HepG2 (cell line): ENCODE data around the gene SNAI3. TPM values are rescaled to one million over a fixed set of nuclear protein-coding genes. Genes with fewer than 3 reads are reported as not detected.

Experiments
- AGO2 ChIP-seq: fragments of 200-400 bp; formaldehyde crosslinking; optimal IDR thresholded peaks from 2 replicates; pipeline ENCODE3; 2017; ENCODE audit warnings: mild to moderate bottlenecking, low read depth, low read length, moderate library complexity
- AKAP8 ChIP-seq: sonication (generic); formaldehyde crosslinking; IDR thresholded peaks from 2 replicates; pipeline ENCODE4 v1.5.1; 2020; ENCODE audit warnings: mild to moderate bottlenecking, missing genetic modification reagents
- ARID4A ChIP-seq: sonication (generic); formaldehyde crosslinking; IDR thresholded peaks from 2 replicates; pipeline ENCODE4 v1.5.0; 2020; ENCODE audit warnings: mild to moderate bottlenecking, missing genetic modification reagents, borderline replicate concordance
- CCDC6 ChIP-seq: sonication (generic); formaldehyde crosslinking; IDR thresholded peaks from 2 replicates; pipeline ENCODE4 v1.8.1; 2022; ENCODE audit warnings: mild to moderate bottlenecking, missing genetic modification reagents, moderate library complexity
- GFI1 ChIP-seq: sonication (generic); formaldehyde crosslinking; IDR thresholded peaks from 2 replicates; pipeline ENCODE4 v1.5.0; 2020; ENCODE audit warnings: missing genetic modification reagents, mild to moderate bottlenecking, borderline replicate concordance
- MEIS2 ChIP-seq: sonication (generic); formaldehyde crosslinking; IDR thresholded peaks from 2 replicates; pipeline ENCODE4 v1.9.0; 2021; ENCODE audit warnings: mild to moderate bottlenecking, missing genetic modification reagents
- SALL1 ChIP-seq: sonication (generic); formaldehyde crosslinking; IDR thresholded peaks from 2 replicates; pipeline ENCODE4 v1.8.0; 2022; ENCODE audit warnings: mild to moderate bottlenecking, missing genetic modification reagents
- TERF1 ChIP-seq: sonication (generic); formaldehyde crosslinking; IDR thresholded peaks from 2 replicates; pipeline ENCODE4 v1.8.0; 2022; ENCODE audit warnings: mild to moderate bottlenecking, missing genetic modification reagents, moderate library complexity
- WIZ ChIP-seq: sonication (generic); formaldehyde crosslinking; IDR thresholded peaks from 2 replicates; pipeline ENCODE4 v1.5.1; 2020; ENCODE audit warnings: mild to moderate bottlenecking, missing genetic modification reagents
- ZBTB38 ChIP-seq: sonication (generic); formaldehyde crosslinking; IDR thresholded peaks from 2 replicates; pipeline ENCODE4 v1.5.1; 2020; ENCODE audit warnings: mild to moderate bottlenecking, missing genetic modification reagents
- ZBTB4 ChIP-seq: sonication (generic); formaldehyde crosslinking; IDR thresholded peaks from 2 replicates; pipeline ENCODE4 v1.4.0; 2020; ENCODE audit warnings: missing genetic modification reagents, mild to moderate bottlenecking, borderline replicate concordance
- ZNF260 ChIP-seq: sonication (generic); formaldehyde crosslinking; IDR thresholded peaks from 2 replicates; pipeline ENCODE4 v1.4.0; 2020; ENCODE audit warnings: missing genetic modification reagents, low read depth, mild to moderate bottlenecking, borderline replicate concordance
- polyA plus RNA-seq, 8 experiments: library from polyadenylated mRNA; depleted of rRNA in 3 of 8; stranded (reverse) in 7 of 8; unstranded in 1 of 8; fragments of >200 nt; fragmentation: Illumina TruSeq in 4 of 8; extraction: Trizol in 4 of 8; gene quantifications; 2 replicates each; pipeline versions ENCODE4 v1.2.1 to v1.2.3, GENCODE V29; 2011 to 2016; ENCODE audit warnings: low read depth in 4 of 8, missing spikeins in 1 of 8, mixed read lengths in 1 of 8; ENCODE audit not compliant: insufficient read depth in 1 of 8
- total RNA-seq, 5 experiments: library from RNA; depleted of rRNA; stranded (reverse); fragments of >200 nt; fragmentation: Illumina TruSeq; extraction: Trizol; gene quantifications; 2 replicates each; pipeline ENCODE4 v1.2.3, GENCODE V29; 2016; ENCODE audit warnings: low read depth in 1 of 5

Gene SNAI3
- total and polyA plus RNA-seq, 2 of the 13 experiments (the other 11 are each of a cell fraction or from before 2014, with no cell fraction given): 0.09 to 0.18 TPM

GRCh38 chr16:88710556-88710955, 24.2 kb upstream of the SNAI3 start (continued):
- no peak for TF ChIP-seq CCDC6 (CRISPR knock-in tag)
- TF ChIP-seq SALL1 (CRISPR knock-in tag): peak; percentile 29; the same call in 1 of the 2 replicates
- no peak for TF ChIP-seq WIZ (CRISPR knock-in tag)
- no peak for TF ChIP-seq TERF1 (CRISPR knock-in tag)
- peak; percentile 79; the same call in 1 of the 2 replicates for TF ChIP-seq ZBTB4 (CRISPR knock-in tag)
- peak; percentile 48; the same call in 1 of the 2 replicates for TF ChIP-seq ARID4A (CRISPR knock-in tag)
- no peak for TF ChIP-seq MEIS2 (CRISPR knock-in tag)
- TF ChIP-seq GFI1 (CRISPR knock-in tag): peak; percentile 39; the same call in 1 of the 2 replicates
- TF ChIP-seq AGO2: peak; percentile 37
- no peak for TF ChIP-seq ZNF260 (CRISPR knock-in tag)
- TF ChIP-seq AKAP8: peak; percentile 46; the same call in 1 of the 2 replicates
- peak; percentile 95; the same call in 1 of the 2 replicates for TF ChIP-seq ZBTB38 (CRISPR knock-in tag)
